Esophagus muscularis mucosa (tissue), 4 donors: Measurements from ENCODE around the gene GOLGB1.

Experiments
- EP300 ChIP-seq: sonication (generic); formaldehyde crosslinking; IDR thresholded peaks from one replicate; pipeline ENCODE4 v1.6.1; 2017; ENCODE audit warnings: antibody characterized with exemption
- POLR2A ChIP-seq: fragments of 450-650 bp; IDR thresholded peaks from one replicate; pipeline ENCODE4 v1.6.1; 2017; ENCODE audit warnings: antibody characterized with exemption, moderate library complexity, mild to moderate bottlenecking, low read depth
- POLR2AphosphoS5 ChIP-seq, 2 donors: sonication (generic); formaldehyde crosslinking; IDR thresholded peaks; one replicate each; pipeline ENCODE4 v1.6.1; 2017; ENCODE audit warnings: antibody characterized with exemption in 2 of 2
- TF ChIP-seq, protein P1 (sequence below), 3 experiments: fragments of 200-600 bp in 2 of 3; fragments of 450-650 bp in 1 of 3; sonication (generic) in 2 of 3; IDR thresholded peaks; one replicate each; pipeline ENCODE4 v1.5.1; 2017 to 2019; ENCODE audit warnings: antibody characterized with exemption in 3 of 3, mild to moderate bottlenecking in 2 of 3, moderate library complexity in 1 of 3

DNA sequence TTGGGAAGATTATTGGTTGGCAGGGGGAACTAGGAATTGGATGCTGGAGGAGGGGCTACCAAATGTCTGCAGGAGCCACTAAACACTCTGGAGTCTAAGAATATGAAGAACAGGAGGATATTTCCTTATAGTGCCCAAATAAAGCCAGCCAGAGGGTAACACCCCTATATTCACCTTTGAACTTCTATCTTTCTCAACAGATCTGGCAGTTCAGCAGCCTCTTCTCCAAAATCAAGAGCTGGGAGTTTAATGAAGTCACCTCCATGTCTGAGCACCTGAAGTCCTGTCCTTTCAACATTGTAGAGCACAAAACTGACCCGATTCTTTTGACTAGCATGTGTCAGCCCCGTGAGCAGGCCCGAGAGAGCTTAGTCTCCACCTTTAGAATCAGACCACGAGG lies 123.0 kb downstream of the GOLGB1 start:
- TF ChIP-seq, protein P1, sequence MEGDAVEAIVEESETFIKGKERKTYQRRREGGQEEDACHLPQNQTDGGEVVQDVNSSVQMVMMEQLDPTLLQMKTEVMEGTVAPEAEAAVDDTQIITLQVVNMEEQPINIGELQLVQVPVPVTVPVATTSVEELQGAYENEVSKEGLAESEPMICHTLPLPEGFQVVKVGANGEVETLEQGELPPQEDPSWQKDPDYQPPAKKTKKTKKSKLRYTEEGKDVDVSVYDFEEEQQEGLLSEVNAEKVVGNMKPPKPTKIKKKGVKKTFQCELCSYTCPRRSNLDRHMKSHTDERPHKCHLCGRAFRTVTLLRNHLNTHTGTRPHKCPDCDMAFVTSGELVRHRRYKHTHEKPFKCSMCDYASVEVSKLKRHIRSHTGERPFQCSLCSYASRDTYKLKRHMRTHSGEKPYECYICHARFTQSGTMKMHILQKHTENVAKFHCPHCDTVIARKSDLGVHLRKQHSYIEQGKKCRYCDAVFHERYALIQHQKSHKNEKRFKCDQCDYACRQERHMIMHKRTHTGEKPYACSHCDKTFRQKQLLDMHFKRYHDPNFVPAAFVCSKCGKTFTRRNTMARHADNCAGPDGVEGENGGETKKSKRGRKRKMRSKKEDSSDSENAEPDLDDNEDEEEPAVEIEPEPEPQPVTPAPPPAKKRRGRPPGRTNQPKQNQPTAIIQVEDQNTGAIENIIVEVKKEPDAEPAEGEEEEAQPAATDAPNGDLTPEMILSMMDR (IDR thresholded peaks at IDR 0.05), result no peak
- TF ChIP-seq POLR2AphosphoS5 (IDR thresholded peaks at IDR 0.05), result no peak
- TF ChIP-seq EP300, result no peak
- TF ChIP-seq POLR2A, result no peak
